ENCODE measurements around the gene DGKI.
"Not testable (repeated sequence)": the region's sequence is repeated elsewhere in the genome, so short reads cannot be mapped to it uniquely, and the experiment has no call there.

Gene DGKI

GRCh38 chr7:137835486-137836112 is 11.2 kb downstream of the DGKI start:
- DNase-seq (ENCODE audit: low read depth in 2 of 2): no peak

- DNase-seq (ENCODE audit: low read depth in 2 of 2): no peak
Measured at GRCh38 chr7:137834552-137834951, 12.2 kb downstream of the DGKI start.

GRCh38 chr7:137832990-137833389 is 13.8 kb downstream of the DGKI start:
- not testable (repeated sequence) for DNase-seq (ENCODE audit: low read depth in 2 of 2)

GRCh38 chr7:137832382-137832781 is 14.4 kb downstream of the DGKI start:
- DNase-seq (ENCODE audit: low read depth in 2 of 2): no peak

- DNase-seq (ENCODE audit: low read depth in 2 of 2): not testable (repeated sequence)
Measured at GRCh38 chr7:137831555-137831954, 15.2 kb downstream of the DGKI start.

GRCh38 chr7:137829337-137829992 is 17.3 kb downstream of the DGKI start:
- no peak for DNase-seq (ENCODE audit: low read depth in 2 of 2)

GRCh38 chr7:137828456-137828855 is 18.3 kb downstream of the DGKI start:
- no peak for DNase-seq (ENCODE audit: low read depth in 2 of 2)

GRCh38 chr7:137825489-137825888 is 21.3 kb downstream of the DGKI start:
- no peak for DNase-seq (ENCODE audit: low read depth in 2 of 2)

- no peak for DNase-seq (ENCODE audit: low read depth in 2 of 2)
Measured at GRCh38 chr7:137820677-137821420, 25.9 kb downstream of the DGKI start.

GRCh38 chr7:137820156-137820555 is 26.6 kb downstream of the DGKI start:
- DNase-seq (ENCODE audit: low read depth in 2 of 2): no peak

GRCh38 chr7:137818036-137818435 is 28.7 kb downstream of the DGKI start:
- no peak for DNase-seq (ENCODE audit: low read depth in 2 of 2)

GRCh38 chr7:137816696-137817320 is 30.0 kb downstream of the DGKI start:
- DNase-seq (ENCODE audit: low read depth in 2 of 2): no peak

- no peak for DNase-seq (ENCODE audit: low read depth in 2 of 2)
Measured at GRCh38 chr7:137813541-137813940, 33.2 kb downstream of the DGKI start.

- DNase-seq (ENCODE audit: low read depth in 2 of 2): no peak
Measured at GRCh38 chr7:137810248-137810647, 36.5 kb downstream of the DGKI start.

GRCh38 chr7:137804836-137805235 is 41.9 kb downstream of the DGKI start:
- no peak for DNase-seq (ENCODE audit: low read depth in 2 of 2)

GRCh38 chr7:137801491-137801890 is 45.3 kb downstream of the DGKI start:
- DNase-seq (ENCODE audit: low read depth in 2 of 2): no peak

GRCh38 chr7:137801003-137801402 is 45.8 kb downstream of the DGKI start:
- no peak for DNase-seq (ENCODE audit: low read depth in 2 of 2)

GRCh38 chr7:137798073-137798763 is 48.6 kb downstream of the DGKI start:
- no peak for DNase-seq (ENCODE audit: low read depth in 2 of 2)

- DNase-seq (ENCODE audit: low read depth in 2 of 2): no peak
Measured at GRCh38 chr7:137795211-137795610, 51.6 kb downstream of the DGKI start.

GRCh38 chr7:137791930-137792329 is 54.8 kb downstream of the DGKI start:
- no peak for DNase-seq (ENCODE audit: low read depth in 2 of 2)

GRCh38 chr7:137790828-137791227 is 55.9 kb downstream of the DGKI start:
- no peak for DNase-seq (ENCODE audit: low read depth in 2 of 2)

Data from stimulated activated CD4-positive, alpha-beta T cell treated with anti-CD3 and anti-CD28 coated beads, Interleukin-12 subunit alpha, Interleukin-12 subunit beta, amount 100 ng/mL, for 24 hours (primary cell).